Upper lobe of right lung (tissue), 1 donor: Measurements from ENCODE around the gene SNRNP48. TPM values are rescaled to one million over a fixed set of nuclear protein-coding genes. Genes with fewer than 3 reads are reported as not detected.

ENCODE experiments used
- ATAC-seq: fragments of 200-7000 bp; cut with Tn5 transposase; one replicate; pipeline ENCODE4 v1.9.1; 2020; ENCODE audit warnings: mild to moderate bottlenecking, moderate library complexity
- DNase-seq: peaks from one replicate; pipeline ENCODE4 v3.0.0-alpha.2; 2020
- H3K27ac ChIP-seq: fragments of 200-600 bp; one replicate; pipeline ENCODE4 v1.8.0; 2022
- H3K27me3 ChIP-seq: fragments of 200-600 bp; one replicate; pipeline ENCODE4 v1.8.0; 2022; ENCODE audit warnings: mild to moderate bottlenecking
- H3K36me3 ChIP-seq: fragments of 200-600 bp; one replicate; pipeline ENCODE4 v1.8.0; 2022
- H3K4me1 ChIP-seq: fragments of 200-600 bp; one replicate; pipeline ENCODE4 v1.8.0; 2022
- H3K4me3 ChIP-seq: fragments of 200-600 bp; one replicate; pipeline ENCODE4 v1.8.0; 2022; ENCODE audit warnings: mild to moderate bottlenecking
- H3K9me3 ChIP-seq: fragments of 200-600 bp; one replicate; pipeline ENCODE4 v1.8.0; 2022
- intact Hi-C: fragments of 100-400 bp; cut with DNase I; formaldehyde crosslinking; loops from one replicate; pipeline ENCODE4 v1.11.0; 2022
- total RNA-seq: library from RNA; stranded (reverse); fragmentation: NEBNext Ultra II Directional; extraction: Animal tissue kit (Norgen Biotek cat#: 25700); gene quantifications from one replicate; pipeline ENCODE4 v1.2.1, GENCODE V29; 2021
- TF ChIP-seq, protein P1 (sequence below): fragments of 200-600 bp; IDR thresholded peaks from one replicate; pipeline ENCODE4 v1.8.0; 2022; ENCODE audit warnings: antibody characterized with exemption
- donor health status: DM: no; HTN: yes; CAD: no; lungs with severe emphysema.

The SNRNP48 gene
- total RNA-seq, 1 donor from 2014 or later, result 10.2 TPM

DNA sequence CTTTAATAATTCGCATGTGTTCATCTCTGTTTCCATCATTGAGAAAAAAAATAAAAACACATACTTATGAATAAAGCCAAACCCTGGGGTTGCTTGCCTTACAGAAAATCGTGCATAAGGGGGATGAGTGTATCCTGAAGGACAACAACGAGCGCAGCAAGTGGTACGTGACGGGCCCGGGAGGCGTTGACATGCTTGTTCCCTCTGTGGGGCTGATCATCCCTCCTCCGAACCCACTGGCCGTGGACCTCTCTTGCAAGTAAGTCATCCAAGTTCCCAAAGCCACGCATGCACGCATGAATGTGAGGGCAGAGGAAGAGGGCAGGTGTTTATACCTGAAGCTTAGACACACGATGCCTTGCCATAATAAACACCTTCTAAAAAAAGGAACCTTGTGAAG lies 20.9 kb upstream of the SNRNP48 start:
- Histone ChIP-seq H3K27ac (no peak overlapping the region), H3K4me1 (no peaks in the 10 kb centered on the region), H3K4me3 (no peak overlapping the region), H3K27me3 (peaks cover 7% of the 10 kb centered on the region), H3K9me3 (no peaks in the 10 kb centered on the region), H3K36me3 (no peaks in the 10 kb centered on the region)
- no peak for ATAC-seq
- intact Hi-C loops, result no loop called here
- no peak for DNase-seq
- TF ChIP-seq, protein P1, sequence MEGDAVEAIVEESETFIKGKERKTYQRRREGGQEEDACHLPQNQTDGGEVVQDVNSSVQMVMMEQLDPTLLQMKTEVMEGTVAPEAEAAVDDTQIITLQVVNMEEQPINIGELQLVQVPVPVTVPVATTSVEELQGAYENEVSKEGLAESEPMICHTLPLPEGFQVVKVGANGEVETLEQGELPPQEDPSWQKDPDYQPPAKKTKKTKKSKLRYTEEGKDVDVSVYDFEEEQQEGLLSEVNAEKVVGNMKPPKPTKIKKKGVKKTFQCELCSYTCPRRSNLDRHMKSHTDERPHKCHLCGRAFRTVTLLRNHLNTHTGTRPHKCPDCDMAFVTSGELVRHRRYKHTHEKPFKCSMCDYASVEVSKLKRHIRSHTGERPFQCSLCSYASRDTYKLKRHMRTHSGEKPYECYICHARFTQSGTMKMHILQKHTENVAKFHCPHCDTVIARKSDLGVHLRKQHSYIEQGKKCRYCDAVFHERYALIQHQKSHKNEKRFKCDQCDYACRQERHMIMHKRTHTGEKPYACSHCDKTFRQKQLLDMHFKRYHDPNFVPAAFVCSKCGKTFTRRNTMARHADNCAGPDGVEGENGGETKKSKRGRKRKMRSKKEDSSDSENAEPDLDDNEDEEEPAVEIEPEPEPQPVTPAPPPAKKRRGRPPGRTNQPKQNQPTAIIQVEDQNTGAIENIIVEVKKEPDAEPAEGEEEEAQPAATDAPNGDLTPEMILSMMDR, result no peak

DNA sequence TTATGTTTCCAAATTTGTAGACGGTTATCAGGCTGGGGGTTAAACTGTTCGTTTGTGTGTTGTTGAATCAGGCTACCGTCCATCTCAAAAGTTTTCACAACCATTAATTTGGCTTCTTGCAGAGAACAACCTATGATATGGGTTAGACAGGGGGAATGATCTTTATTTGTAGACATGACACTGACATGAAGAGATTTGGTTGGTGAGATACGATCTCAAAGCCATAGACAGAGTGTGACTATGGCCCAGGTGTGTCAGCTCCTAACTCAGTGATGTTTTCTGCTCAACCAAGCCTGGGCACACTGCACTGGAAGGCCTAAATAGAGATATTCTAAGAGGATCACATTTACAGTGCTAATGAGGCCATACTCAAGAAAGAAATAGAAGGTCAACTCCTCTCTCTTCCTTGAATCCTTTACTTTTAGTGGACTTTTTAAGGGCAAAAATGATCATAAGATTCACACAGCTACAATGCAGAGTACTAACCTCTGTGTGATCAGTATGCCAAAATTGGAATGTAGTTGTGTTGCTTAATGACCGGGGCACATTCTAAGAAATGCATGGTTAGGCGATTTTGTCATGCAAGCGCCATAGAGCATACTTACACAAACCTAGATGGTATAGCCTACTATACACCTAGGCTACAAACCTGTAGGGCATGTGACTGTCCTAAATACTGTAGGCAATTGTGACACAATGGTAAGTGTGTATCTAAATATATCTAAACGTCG lies 17.6 kb upstream of the SNRNP48 start:
- TF ChIP-seq, protein P1, result no peak
- ATAC-seq (no peak), DNase-seq (no peak)
- peaks cover 7% of the 10 kb centered on the region for H3K27me3 ChIP-seq
- no peaks in the 10 kb centered on the region for H3K36me3 ChIP-seq
- no peaks in the 10 kb centered on the region for H3K4me1 ChIP-seq
- intact Hi-C loops, result no loop called here
- H3K4me3 ChIP-seq, result no peak overlapping the region
- H3K9me3 ChIP-seq, result no peaks in the 10 kb centered on the region
- no peak overlapping the region for H3K27ac ChIP-seq

DNA sequence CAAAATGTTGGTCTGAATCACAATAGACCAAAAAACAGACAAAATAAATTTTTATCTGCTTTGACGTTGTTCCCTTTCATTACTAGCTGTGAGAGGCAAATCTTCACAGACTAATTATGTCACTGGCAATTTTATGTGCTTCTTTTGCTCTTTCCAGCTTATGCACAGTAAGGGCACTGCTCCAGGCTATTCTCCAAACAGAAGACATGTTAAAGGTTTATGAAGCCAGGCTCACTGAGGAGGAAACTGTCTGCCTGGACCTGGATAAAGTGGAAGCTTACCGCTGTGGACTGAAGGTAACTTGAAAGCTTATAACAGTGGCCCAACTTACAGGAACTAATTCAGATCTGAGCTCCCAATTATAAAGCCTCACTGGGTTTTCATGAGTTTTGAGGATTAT lies 15.5 kb upstream of the SNRNP48 start:
- DNase-seq (no peak), ATAC-seq (no peak)
- TF ChIP-seq, protein P1, result no peak
- intact Hi-C loops, result no loop called here
- Histone ChIP-seq H3K27me3 (no peaks in the 10 kb centered on the region), H3K4me1 (no peaks in the 10 kb centered on the region), H3K4me3 (no peak overlapping the region), H3K36me3 (no peaks in the 10 kb centered on the region), H3K9me3 (no peaks in the 10 kb centered on the region), H3K27ac (no peak overlapping the region)

DNA sequence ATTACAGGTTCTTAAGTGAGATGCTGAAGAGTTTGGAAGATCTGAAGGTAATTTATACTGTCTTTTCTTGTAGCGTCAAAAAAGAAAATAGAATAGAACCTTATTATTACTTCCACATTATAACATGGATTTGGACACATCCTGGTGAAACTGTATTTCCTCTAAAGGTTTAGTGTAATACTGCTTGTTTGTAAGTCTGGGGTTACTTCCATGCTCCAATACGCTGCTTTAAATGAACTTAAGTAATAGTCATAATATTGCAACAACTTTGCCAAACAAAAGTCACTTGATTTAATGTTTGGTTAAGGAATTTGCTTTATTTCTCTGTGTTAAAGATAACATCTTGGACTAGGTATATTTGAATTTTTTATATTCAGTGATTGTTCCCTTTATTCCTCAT lies 11.5 kb upstream of the SNRNP48 start:
- ATAC-seq (no peak), DNase-seq (no peak)
- Histone ChIP-seq H3K27ac (no peak overlapping the region), H3K4me1 (no peaks in the 10 kb centered on the region), H3K4me3 (no peak overlapping the region), H3K27me3 (no peaks in the 10 kb centered on the region), H3K36me3 (no peaks in the 10 kb centered on the region), H3K9me3 (no peaks in the 10 kb centered on the region)
- intact Hi-C loops, result no loop called here
- TF ChIP-seq, protein P1, result no peak

DNA sequence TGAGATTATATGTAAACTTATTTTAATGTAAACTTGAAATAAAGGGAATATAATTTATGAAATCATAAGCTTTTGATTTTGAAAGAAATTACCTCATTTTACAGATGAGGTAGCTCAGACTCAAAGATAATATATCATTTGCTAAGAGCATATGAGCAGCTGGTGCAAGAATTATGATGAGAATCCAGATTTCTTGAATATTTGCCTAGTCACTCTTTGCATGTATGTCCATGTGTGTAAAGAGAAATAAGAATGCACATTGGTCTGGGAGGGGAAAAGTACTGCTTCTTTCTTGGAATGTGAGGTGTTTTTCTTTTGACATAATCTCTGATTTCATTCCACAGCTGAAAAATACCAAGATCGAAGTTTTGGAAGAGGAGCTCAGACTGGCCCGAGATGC lies 11.1 kb upstream of the SNRNP48 start:
- no peaks in the 10 kb centered on the region for H3K27me3 ChIP-seq
- intact Hi-C loops, result no loop called here
- no peaks in the 10 kb centered on the region for H3K36me3 ChIP-seq
- DNase-seq, result no peak
- no peaks in the 10 kb centered on the region for H3K9me3 ChIP-seq
- TF ChIP-seq, protein P1, result no peak
- no peak overlapping the region for H3K4me3 ChIP-seq
- no peak overlapping the region for H3K27ac ChIP-seq
- ATAC-seq, result no peak
- no peaks in the 10 kb centered on the region for H3K4me1 ChIP-seq

DNA sequence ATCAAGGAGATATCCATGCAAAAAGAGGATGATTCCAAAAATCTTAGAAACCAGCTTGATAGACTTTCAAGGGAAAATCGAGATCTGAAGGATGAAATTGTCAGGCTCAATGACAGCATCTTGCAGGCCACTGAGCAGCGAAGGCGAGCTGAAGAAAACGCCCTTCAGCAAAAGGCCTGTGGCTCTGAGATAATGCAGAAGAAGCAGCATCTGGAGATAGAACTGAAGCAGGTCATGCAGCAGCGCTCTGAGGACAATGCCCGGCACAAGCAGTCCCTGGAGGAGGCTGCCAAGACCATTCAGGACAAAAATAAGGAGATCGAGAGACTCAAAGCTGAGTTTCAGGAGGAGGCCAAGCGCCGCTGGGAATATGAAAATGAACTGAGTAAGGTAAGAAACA lies 10.1 kb upstream of the SNRNP48 start:
- intact Hi-C loops, result no loop called here
- Histone ChIP-seq H3K9me3 (no peaks in the 10 kb centered on the region), H3K27me3 (no peaks in the 10 kb centered on the region), H3K4me1 (no peaks in the 10 kb centered on the region), H3K4me3 (no peak overlapping the region), H3K36me3 (no peaks in the 10 kb centered on the region), H3K27ac (no peak overlapping the region)
- TF ChIP-seq, protein P1, result no peak
- DNase-seq (no peak), ATAC-seq (no peak)
